Activated T-cell treated with anti-CD3 and anti-CD28 coated beads for 48 hours (primary cell): ENCODE results near the gene PTCD1.
"Not testable (repeated sequence)": the region's sequence is repeated elsewhere in the genome, so short reads cannot be mapped to it uniquely, and the experiment has no call there.

Experiments used
- DNase-seq: peaks from one replicate; pipeline ENCODE4 v3.0.0-alpha.2; 2020; ENCODE audit warnings: low read depth

The PTCD1 gene

GRCh38 chr7:99448855-99449254 is 10.3 kb upstream of the PTCD1 start:
- no peak for DNase-seq

GRCh38 chr7:99447943-99448342 is 9.3 kb upstream of the PTCD1 start:
- DNase-seq: no peak

DNA sequence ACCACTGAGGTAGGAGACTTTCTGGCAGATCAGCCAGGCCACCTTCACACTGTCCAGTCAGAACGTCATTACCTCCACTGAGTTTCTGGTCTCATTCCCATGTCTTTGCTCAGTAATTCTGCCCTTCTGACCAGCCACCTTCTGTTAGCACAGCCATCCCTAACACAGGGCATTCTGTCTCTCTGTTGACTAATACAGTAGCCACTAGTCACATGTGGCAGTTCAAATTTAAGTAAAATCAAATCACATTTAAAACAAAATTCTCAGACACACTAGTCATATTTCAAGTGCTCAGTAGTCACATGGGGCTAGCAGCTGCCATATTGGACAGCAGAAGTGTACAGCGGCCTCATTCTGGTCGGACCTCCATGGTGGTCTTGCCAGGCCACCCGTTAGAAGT is 7.5 kb upstream of the PTCD1 start:
- no peak for DNase-seq

GRCh38 chr7:99440195-99440594 is 1.6 kb upstream of the PTCD1 start:
- no peak for DNase-seq

DNA sequence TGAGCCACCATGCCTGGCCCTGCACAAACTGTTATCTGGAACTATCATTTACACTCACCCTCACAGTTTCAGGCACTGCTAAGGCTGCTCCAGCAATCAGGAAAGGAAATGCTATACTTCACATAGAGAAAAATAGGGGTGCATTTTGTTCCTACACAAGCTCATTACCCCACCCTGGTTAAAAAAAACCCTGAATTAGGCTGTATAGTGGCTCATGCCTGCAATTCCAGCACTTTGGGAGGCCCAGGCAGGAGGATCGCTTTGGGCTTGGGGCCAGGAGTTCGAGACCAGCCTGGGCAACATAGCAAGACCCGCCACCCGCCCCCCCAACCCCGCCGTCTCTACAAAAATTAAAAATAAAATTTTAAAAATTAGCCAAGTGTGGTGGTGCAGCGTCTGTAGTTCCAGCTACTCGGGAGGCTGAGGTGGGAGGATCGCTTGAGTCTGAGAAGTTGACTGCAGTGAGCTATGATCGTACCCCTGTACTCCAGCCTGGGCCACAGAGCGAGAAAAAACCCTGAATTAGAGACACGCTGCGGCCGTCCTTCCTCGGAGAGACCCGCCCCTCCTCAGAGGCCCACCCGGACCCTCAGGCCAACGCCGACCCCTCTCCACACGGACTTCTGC is 539 bp downstream of the PTCD1 start:
- no peak for DNase-seq

GRCh38 chr7:99433158-99433557 is 5.4 kb downstream of the PTCD1 start:
- no peak for DNase-seq

- not testable (repeated sequence) for DNase-seq
Observed at GRCh38 chr7:99431756-99432540, 6.7 kb downstream of the PTCD1 start.

GRCh38 chr7:99429756-99430155 is 8.8 kb downstream of the PTCD1 start:
- DNase-seq: no peak

DNA sequence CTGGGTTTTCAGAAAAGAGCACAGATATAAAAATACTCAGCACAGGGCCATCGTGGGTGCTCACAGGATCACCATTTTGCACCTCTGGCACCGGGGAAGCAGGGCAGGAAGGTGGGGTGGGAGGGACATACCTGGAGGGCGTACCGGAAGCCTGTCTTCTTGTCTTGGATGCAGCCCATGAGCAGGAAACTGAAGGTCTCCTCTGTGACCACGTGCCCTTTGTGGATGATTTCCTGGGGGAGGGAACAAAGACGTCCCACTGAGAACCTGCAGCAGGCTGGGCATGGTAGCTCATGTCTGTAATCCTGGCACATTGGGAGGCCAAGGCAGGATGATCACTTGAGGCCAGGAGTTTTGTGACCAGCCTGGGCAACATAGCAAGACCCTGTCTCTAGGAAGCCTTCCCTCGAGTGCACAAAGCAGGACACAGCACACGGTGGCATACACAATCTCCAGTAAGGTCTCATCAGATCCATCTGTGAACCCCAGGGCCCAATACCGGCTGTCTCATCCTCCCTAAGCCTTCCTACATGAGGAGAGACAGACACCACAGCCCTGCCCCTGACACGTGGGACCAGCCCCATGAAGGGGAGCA is 9.5 kb downstream of the PTCD1 start:
- DNase-seq: no peak

DNA sequence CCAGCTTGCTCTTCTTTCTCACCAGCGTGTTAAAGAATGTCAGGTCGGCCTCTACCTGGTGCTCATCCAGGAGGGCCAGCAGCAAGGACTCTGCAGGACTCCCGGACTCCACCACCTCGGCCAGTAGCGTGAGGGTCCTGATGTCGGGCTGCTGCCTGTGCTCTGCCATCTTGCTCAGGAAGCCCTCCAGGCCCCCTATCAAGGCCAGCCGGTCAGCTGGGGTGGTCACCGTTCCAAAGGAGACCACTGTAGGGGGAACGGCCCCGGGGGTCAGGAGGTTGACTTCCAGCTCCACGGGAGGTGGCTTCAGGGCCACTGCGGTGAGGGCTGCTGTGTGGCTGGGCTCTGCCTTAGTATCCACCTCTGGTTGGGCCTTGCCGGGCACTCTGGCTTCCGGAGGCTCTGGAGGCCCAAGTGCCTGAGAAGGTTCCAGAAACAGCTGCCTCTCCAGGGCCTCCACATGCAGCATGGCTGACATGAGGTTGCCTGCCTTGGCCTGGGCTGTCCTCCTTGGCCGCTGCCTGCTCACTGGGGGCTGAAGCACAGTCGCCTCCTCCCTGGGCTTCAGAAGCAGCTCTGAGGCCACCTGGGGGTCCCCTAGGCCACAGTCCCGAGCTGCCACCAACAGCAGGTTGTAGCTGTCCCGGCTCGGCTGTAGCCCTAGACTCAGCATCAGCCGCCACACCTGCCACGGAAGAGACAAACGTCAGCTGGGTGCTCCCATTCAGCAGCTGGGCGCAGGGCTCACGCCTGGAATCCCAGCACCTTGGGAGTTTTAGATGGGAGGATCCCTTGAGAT is 13.5 kb downstream of the PTCD1 start:
- no peak for DNase-seq

GRCh38 chr7:99422625-99423024 is 16.0 kb downstream of the PTCD1 start:
- no peak for DNase-seq

DNA sequence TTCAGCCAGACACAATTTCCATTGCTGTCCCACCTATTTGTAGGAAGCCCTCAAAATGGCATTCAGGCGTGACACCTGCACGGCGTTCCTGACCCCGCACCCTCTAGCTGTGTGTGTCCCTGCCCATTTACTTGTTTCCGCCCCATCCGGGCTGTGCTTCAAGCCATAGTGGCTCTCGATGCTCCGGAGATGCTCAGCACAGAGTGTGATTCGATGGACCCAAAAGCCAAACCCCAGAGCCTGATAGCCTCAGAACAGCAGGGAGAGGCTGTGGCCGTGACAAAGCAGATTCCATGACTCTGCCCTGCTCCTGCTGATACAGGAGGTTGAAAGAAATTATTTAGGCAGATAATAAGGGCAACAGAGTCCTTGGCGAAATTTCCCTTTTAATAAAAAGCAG is 16.4 kb downstream of the PTCD1 start:
- DNase-seq: no peak

GRCh38 chr7:99420986-99421385 is 17.6 kb downstream of the PTCD1 start:
- no peak for DNase-seq

GRCh38 chr7:99420213-99420612 is 18.4 kb downstream of the PTCD1 start:
- DNase-seq: no peak

- no peak for DNase-seq
Observed at GRCh38 chr7:99419323-99420021, 19.1 kb downstream of the PTCD1 start.

GRCh38 chr7:99418260-99418659 is 20.3 kb downstream of the PTCD1 start:
- DNase-seq: no peak

DNA sequence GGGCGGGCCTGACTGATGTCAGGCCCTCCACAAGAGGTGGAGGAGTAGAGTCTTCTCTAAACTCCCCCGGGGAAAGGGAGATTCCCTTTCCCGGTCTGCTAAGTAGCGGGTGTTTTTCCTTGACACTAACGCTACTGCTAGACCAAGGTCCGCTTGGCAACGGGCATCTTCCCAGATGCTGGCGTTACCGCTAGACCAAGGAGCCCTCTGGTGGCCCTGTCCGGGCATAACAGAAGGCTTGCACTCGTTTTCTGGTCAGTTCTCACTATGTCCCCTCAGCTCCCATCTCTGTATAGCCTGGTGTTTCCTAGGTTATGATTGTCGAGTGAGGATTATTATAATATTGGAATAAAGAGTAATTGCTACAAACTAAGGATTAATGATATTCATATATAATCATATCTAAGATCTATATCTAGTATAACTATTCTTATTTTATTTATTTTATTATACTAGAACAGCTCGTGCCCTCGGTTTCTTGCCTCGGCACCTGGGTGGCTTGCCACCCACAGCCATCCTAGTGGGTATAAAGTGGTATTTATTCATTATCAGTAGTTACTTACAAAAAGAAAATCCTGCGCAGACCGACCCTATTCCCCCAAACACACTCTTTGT is 23.0 kb downstream of the PTCD1 start:
- not testable (repeated sequence) for DNase-seq

GRCh38 chr7:99410635-99411034 is 28.0 kb downstream of the PTCD1 start:
- no peak for DNase-seq

GRCh38 chr7:99409806-99410205 is 28.8 kb downstream of the PTCD1 start:
- no peak for DNase-seq

DNA sequence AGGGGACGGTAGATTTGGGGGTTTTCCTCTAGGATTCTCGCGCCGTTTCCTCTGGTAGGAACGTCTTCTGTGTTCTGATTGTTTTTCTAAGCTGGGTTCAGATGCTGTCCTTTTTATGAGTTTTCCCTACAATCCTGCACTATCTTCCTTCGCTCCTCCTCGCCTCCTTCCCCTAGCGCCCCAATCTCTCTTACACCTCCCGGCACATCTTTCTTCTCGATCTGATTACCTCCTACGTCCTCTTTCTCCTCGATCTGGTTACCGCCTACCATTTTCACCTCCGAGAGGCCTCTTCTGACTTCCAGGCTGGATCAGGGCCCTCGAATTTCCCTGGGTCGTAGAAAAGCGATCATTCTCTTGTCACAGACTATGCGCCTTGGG is 29.4 kb downstream of the PTCD1 start:
- DNase-seq: no peak

- DNase-seq: peak; percentile 88
Observed at GRCh38 chr7:99408379-99409191, 30.0 kb downstream of the PTCD1 start, which contains the start of the genes BUD31 and PDAP1. Gene BUD31, plus strand, starts transcription at chr7:99408969. Its CDS starts 2,124 bp downstream, at chr7:99411093. Gene PDAP1, minus strand, starts transcription at chr7:99408597. Its CDS starts 49 bp downstream, at chr7:99408548.
